ENCODE measurements around the gene EML6. TPM values are rescaled to one million over a fixed set of nuclear protein-coding genes. Genes with fewer than 3 reads are reported as not detected.

The EML6 gene
- total RNA-seq, 1 experiment from 2014 or later: 6.6 TPM

- ChIA-PET CTCF (no interaction called here), RAD21 (ENCODE audit: low non-redundant PET in 1 of 2, low total read pairs in 2 of 2, uncharacterized antibody in 2 of 2, unreplicated experiment in 2 of 2) (no interaction called here), POLR2A (no interaction called here)
- Histone ChIP-seq H2AFZ (ENCODE audit: low read depth, low read length, poor library complexity, severe bottlenecking) (no peak overlapping the region), H3K9me2 (ENCODE audit: insufficient read depth) (no peaks in the 10 kb centered on the region), H3K4me1 (ENCODE audit: control insufficient read depth in 1 of 2, insufficient read depth in 2 of 2, low read length in 2 of 2) (peaks cover 0 to 35% of the 10 kb centered on the region in 2 experiments; a peak in 2 of 4 replicates), H3K4me2 (ENCODE audit: low read length) (no peak overlapping the region), H3K9me3 (ENCODE audit: control insufficient read depth in 1 of 2, insufficient read depth in 1 of 2, low read depth in 1 of 2, low read length in 2 of 2) (peaks cover 4 to 14% of the 10 kb centered on the region in 2 experiments; a peak in 2 of 4 replicates), H3K9ac (ENCODE audit: low read length) (no peak overlapping the region), H3K4me3 (replicated peaks in 1 of 2; ENCODE audit: low read depth in 1 of 2, low read length in 2 of 2) (no peak overlapping the region), H3K36me3 (ENCODE audit: control insufficient read depth in 1 of 2, insufficient read depth in 2 of 2, low read length in 2 of 2) (no peaks in the 10 kb centered on the region), H3K27me3 (ENCODE audit: insufficient read depth, low read length) (no peaks in the 10 kb centered on the region), H4K20me1 (ENCODE audit: insufficient read depth) (no peaks in the 10 kb centered on the region), H3K27ac (ENCODE audit: low read depth, low read length) (no peak overlapping the region), H3K79me2 (ENCODE audit: insufficient read depth, low read length) (no peaks in the 10 kb centered on the region)
- intact Hi-C loops (cut with micrococcal nuclease): no loop called here
- BruUV-seq (replicated peaks): no TSS peak
- ATAC-seq (no peak), DNase-seq (ENCODE audit: low read depth, low spot score) (no peak)
- TF ChIP-seq, protein P1, sequence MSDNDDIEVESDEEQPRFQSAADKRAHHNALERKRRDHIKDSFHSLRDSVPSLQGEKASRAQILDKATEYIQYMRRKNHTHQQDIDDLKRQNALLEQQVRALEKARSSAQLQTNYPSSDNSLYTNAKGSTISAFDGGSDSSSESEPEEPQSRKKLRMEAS (IDR thresholded peaks at IDR 0.05): no peak
- TF ChIP-seq ATF3 (IDR thresholded peaks at IDR 0.05) (no peak), FOSL1 (IDR thresholded peaks at IDR 0.05; ENCODE audit: low read depth) (no peak), SP1 (IDR thresholded peaks at IDR 0.05; ENCODE audit: low read depth) (no peak), EZH2 (IDR thresholded peaks at IDR 0.05) (no peak), EZH2phosphoT487 (IDR thresholded peaks at IDR 0.05; ENCODE audit: borderline replicate concordance) (no peak), POLR2AphosphoS5 (IDR thresholded peaks at IDR 0.05; ENCODE audit: low read depth, low read length) (no peak), JUND (IDR thresholded peaks at IDR 0.05) (no peak), ELF1 (IDR thresholded peaks at IDR 0.05; ENCODE audit: borderline replicate concordance, low read depth) (no peak)
Observed at GRCh38 chr2:54775710-54776109, 52.2 kb downstream of the EML6 start.

DNA sequence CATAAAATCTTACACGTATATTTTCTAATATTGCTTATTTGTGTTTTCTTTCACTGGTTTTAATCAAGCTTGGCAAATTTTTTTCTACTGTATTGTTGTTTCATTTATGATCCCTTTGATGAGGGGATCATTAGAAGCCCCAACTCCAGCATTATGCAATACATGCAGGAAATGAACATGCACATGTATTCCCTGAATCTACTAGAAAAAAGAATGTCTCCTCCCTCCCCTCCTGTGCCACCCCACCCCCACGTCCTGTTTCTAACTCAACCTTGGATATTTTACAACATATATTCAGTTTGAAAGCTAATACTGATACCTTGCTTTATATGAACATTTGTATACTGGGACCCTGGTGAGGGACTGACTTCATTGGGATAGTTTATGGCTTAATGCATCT lies 53.0 kb downstream of the EML6 start:
- no peak for DNase-seq (ENCODE audit: low read depth, low spot score)
- no peaks in the 10 kb centered on the region for H4K20me1 ChIP-seq (ENCODE audit: insufficient read depth)
- BruUV-seq (replicated peaks): no TSS peak
- TF ChIP-seq ATF3 (IDR thresholded peaks at IDR 0.05) (no peak), FOSL1 (IDR thresholded peaks at IDR 0.05; ENCODE audit: low read depth) (no peak), SIN3A (IDR thresholded peaks at IDR 0.05; ENCODE audit: low read depth) (no peak), JUND (IDR thresholded peaks at IDR 0.05) (no peak), ZNF274 (IDR thresholded peaks at IDR 0.05; ENCODE audit: low read depth, low read length) (no peak), POLR2AphosphoS5 (IDR thresholded peaks at IDR 0.05; ENCODE audit: low read depth, low read length) (no peak), SP1 (IDR thresholded peaks at IDR 0.05; ENCODE audit: low read depth) (no peak), EZH2phosphoT487 (IDR thresholded peaks at IDR 0.05; ENCODE audit: borderline replicate concordance) (no peak), CTCF (IDR thresholded peaks at IDR 0.05 in 2 of 3, conservative IDR thresholded peaks at IDR 0.05 in 1 of 3; ENCODE audit: borderline replicate concordance in 1 of 3, insufficient read depth in 1 of 3, low read depth in 2 of 3, low read length in 2 of 3) (no peak), REST (IDR thresholded peaks at IDR 0.05; ENCODE audit: low read depth) (no peak), CEBPB (IDR thresholded peaks at IDR 0.05; ENCODE audit: low read depth) (no peak), EZH2 (IDR thresholded peaks at IDR 0.05) (no peak)

More for the DNA sequence above, 53.0 kb downstream of the EML6 start:
- Histone ChIP-seq H3K9me2 (ENCODE audit: insufficient read depth) (no peaks in the 10 kb centered on the region), H3K9me3 (ENCODE audit: control insufficient read depth in 1 of 2, insufficient read depth in 1 of 2, low read depth in 1 of 2, low read length in 2 of 2) (peaks cover 4 to 14% of the 10 kb centered on the region in 2 experiments; a peak in 2 of 4 replicates), H3K27me3 (ENCODE audit: insufficient read depth, low read length) (no peaks in the 10 kb centered on the region), H3K79me2 (ENCODE audit: insufficient read depth, low read length) (no peaks in the 10 kb centered on the region), H3K27ac (ENCODE audit: low read depth, low read length) (no peak overlapping the region), H2AFZ (ENCODE audit: low read depth, low read length, poor library complexity, severe bottlenecking) (no peak overlapping the region), H3K4me2 (ENCODE audit: low read length) (no peak overlapping the region), H3K4me3 (replicated peaks in 1 of 2; ENCODE audit: low read depth in 1 of 2, low read length in 2 of 2) (no peak overlapping the region), H3K36me3 (ENCODE audit: control insufficient read depth in 1 of 2, insufficient read depth in 2 of 2, low read length in 2 of 2) (no peaks in the 10 kb centered on the region), H3K9ac (ENCODE audit: low read length) (no peak overlapping the region), H3K4me1 (ENCODE audit: control insufficient read depth in 1 of 2, insufficient read depth in 2 of 2, low read length in 2 of 2) (peaks cover 0 to 27% of the 10 kb centered on the region in 2 experiments; a peak in 2 of 4 replicates)
- RAD21 ChIA-PET (ENCODE audit: low non-redundant PET in 1 of 2, low total read pairs in 2 of 2, uncharacterized antibody in 2 of 2, unreplicated experiment in 2 of 2): no interaction called here
- intact Hi-C loops (cut with micrococcal nuclease): no loop called here
- no peak for ATAC-seq
- POLR2A ChIA-PET: no interaction called here
- CTCF ChIA-PET: no interaction called here

All from HCT116 (cell line).